Measurements from ENCODE around the gene PLCL1. TPM values are rescaled to one million over a fixed set of nuclear protein-coding genes. Genes with fewer than 3 reads are reported as not detected.

Gene PLCL1
- total RNA-seq, 1 donor from 2014 or later = 0.50 TPM

GRCh38 chr2:197954328-197954727 is 149.9 kb downstream of the PLCL1 start:
- TF ChIP-seq, protein P1, sequence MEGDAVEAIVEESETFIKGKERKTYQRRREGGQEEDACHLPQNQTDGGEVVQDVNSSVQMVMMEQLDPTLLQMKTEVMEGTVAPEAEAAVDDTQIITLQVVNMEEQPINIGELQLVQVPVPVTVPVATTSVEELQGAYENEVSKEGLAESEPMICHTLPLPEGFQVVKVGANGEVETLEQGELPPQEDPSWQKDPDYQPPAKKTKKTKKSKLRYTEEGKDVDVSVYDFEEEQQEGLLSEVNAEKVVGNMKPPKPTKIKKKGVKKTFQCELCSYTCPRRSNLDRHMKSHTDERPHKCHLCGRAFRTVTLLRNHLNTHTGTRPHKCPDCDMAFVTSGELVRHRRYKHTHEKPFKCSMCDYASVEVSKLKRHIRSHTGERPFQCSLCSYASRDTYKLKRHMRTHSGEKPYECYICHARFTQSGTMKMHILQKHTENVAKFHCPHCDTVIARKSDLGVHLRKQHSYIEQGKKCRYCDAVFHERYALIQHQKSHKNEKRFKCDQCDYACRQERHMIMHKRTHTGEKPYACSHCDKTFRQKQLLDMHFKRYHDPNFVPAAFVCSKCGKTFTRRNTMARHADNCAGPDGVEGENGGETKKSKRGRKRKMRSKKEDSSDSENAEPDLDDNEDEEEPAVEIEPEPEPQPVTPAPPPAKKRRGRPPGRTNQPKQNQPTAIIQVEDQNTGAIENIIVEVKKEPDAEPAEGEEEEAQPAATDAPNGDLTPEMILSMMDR (IDR thresholded peaks at IDR 0.05) = no peak
- no peak for DNase-seq (ENCODE audit: low spot score)
- Mint-ChIP-seq H3K36me3 (ENCODE audit: low read depth) (no peaks in the 10 kb centered on the region), H3K27ac (ENCODE audit: unreplicated experiment) (no peak overlapping the region), H3K27me3 (ENCODE audit: low read depth) (peaks cover 27% of the 10 kb centered on the region), H3K4me3 (ENCODE audit: unreplicated experiment) (no peak overlapping the region), H3K4me1 (ENCODE audit: low read depth) (no peaks in the 10 kb centered on the region), H3K9me3 (ENCODE audit: low read depth) (no peaks in the 10 kb centered on the region)

- no peak overlapping the region for H3K27ac Mint-ChIP-seq (ENCODE audit: unreplicated experiment)
- H3K4me1 Mint-ChIP-seq (ENCODE audit: low read depth) = no peaks in the 10 kb centered on the region
- no peak overlapping the region for H3K4me3 Mint-ChIP-seq (ENCODE audit: unreplicated experiment)
- no peaks in the 10 kb centered on the region for H3K36me3 Mint-ChIP-seq (ENCODE audit: low read depth)
- peaks cover 6% of the 10 kb centered on the region for H3K9me3 Mint-ChIP-seq (ENCODE audit: low read depth)
- H3K27me3 Mint-ChIP-seq (ENCODE audit: low read depth) = peaks cover 21% of the 10 kb centered on the region
- TF ChIP-seq, protein P1 (IDR thresholded peaks at IDR 0.05) = no peak
- DNase-seq (ENCODE audit: low spot score) = no peak
Observed at GRCh38 chr2:197958592-197959150, 154.3 kb downstream of the PLCL1 start.

- TF ChIP-seq, protein P1 (IDR thresholded peaks at IDR 0.05) = no peak
- H3K4me3 Mint-ChIP-seq (ENCODE audit: unreplicated experiment) = no peak overlapping the region
- peaks cover 13% of the 10 kb centered on the region for H3K9me3 Mint-ChIP-seq (ENCODE audit: low read depth)
- DNase-seq (ENCODE audit: low spot score) = no peak
- no peaks in the 10 kb centered on the region for H3K36me3 Mint-ChIP-seq (ENCODE audit: low read depth)
- H3K27me3 Mint-ChIP-seq (ENCODE audit: low read depth) = peaks cover 21% of the 10 kb centered on the region
- H3K27ac Mint-ChIP-seq (ENCODE audit: unreplicated experiment) = no peak overlapping the region
- no peaks in the 10 kb centered on the region for H3K4me1 Mint-ChIP-seq (ENCODE audit: low read depth)
Observed at GRCh38 chr2:197959383-197959782, 155.0 kb downstream of the PLCL1 start.

- H3K27ac Mint-ChIP-seq (ENCODE audit: unreplicated experiment) = no peak overlapping the region
- no peaks in the 10 kb centered on the region for H3K36me3 Mint-ChIP-seq (ENCODE audit: low read depth)
- peaks cover 27% of the 10 kb centered on the region for H3K9me3 Mint-ChIP-seq (ENCODE audit: low read depth)
- H3K4me1 Mint-ChIP-seq (ENCODE audit: low read depth) = no peaks in the 10 kb centered on the region
- peaks cover 21% of the 10 kb centered on the region for H3K27me3 Mint-ChIP-seq (ENCODE audit: low read depth)
- no peak overlapping the region for H3K4me3 Mint-ChIP-seq (ENCODE audit: unreplicated experiment)
- no peak for DNase-seq (ENCODE audit: low spot score)
- TF ChIP-seq, protein P1 (IDR thresholded peaks at IDR 0.05) = no peak
Observed at GRCh38 chr2:197960786-197961185, 156.4 kb downstream of the PLCL1 start.

- H3K4me3 Mint-ChIP-seq (ENCODE audit: unreplicated experiment) = no peak overlapping the region
- H3K4me1 Mint-ChIP-seq (ENCODE audit: low read depth) = no peaks in the 10 kb centered on the region
- H3K36me3 Mint-ChIP-seq (ENCODE audit: low read depth) = no peaks in the 10 kb centered on the region
- H3K27ac Mint-ChIP-seq (ENCODE audit: unreplicated experiment) = no peak overlapping the region
- no peak for DNase-seq (ENCODE audit: low spot score)
- H3K27me3 Mint-ChIP-seq (ENCODE audit: low read depth) = peaks cover 11% of the 10 kb centered on the region
- TF ChIP-seq, protein P1 (IDR thresholded peaks at IDR 0.05) = no peak
- H3K9me3 Mint-ChIP-seq (ENCODE audit: low read depth) = peaks cover 30% of the 10 kb centered on the region
Observed at GRCh38 chr2:197964720-197965119, 160.3 kb downstream of the PLCL1 start.
